ENCODE data around the gene BBS9. TPM values are rescaled to one million over a fixed set of nuclear protein-coding genes. Genes with fewer than 3 reads are reported as not detected.

BBS9 gene
- polyA plus RNA-seq, 3 donors from 2014 or later, result 5.9 to 12.3 (median 10.8) TPM

- H3K4me3 Mint-ChIP-seq, result peak overlapping the region in 1 of 5 donors; percentile 49
- no peak overlapping the region for H3K27ac Mint-ChIP-seq
- peaks cover 0 to 4% (median 0%) of the 10 kb centered on the region in 6 donors for H3K9me3 Mint-ChIP-seq
- no peak for DNase-seq
- H3K27me3 Mint-ChIP-seq (ENCODE audit: low read depth in 3 of 3), result peaks cover 0 to 5% (median 0%) of the 10 kb centered on the region in 3 donors
- H3K4me1 Mint-ChIP-seq, result peaks cover 52 to 61% of the 10 kb centered on the region in 2 donors
- H3K36me3 Mint-ChIP-seq, result peaks cover 11 to 35% (median 23%) of the 10 kb centered on the region in 3 donors
These were observed 407.2 kb downstream of the BBS9 start for GRCh38 chr7:33536398-33537103.

DNA sequence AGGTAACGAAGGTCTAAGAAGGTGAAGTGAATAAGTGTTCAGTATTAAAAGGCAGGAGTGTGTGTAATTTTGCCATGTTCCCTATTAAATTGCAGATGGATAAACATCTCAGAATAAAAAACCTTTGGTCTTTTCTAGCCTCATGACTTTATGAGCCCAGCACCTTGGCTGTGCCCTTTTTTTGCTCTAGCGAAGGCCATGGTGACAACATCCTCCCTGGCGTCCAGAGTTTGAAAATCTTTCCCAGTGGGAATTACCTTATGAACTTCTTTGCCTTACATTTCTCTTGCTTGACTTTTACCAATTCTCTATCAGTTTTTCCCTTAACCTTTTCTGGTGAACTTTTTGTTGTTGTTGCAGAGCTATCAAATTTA is 407.7 kb downstream of the BBS9 start:
- Mint-ChIP-seq H3K4me1 (peaks cover 52 to 61% of the 10 kb centered on the region in 2 donors), H3K27me3 (ENCODE audit: low read depth in 3 of 3) (peaks cover 0 to 3% (median 0%) of the 10 kb centered on the region in 3 donors), H3K4me3 (peak overlapping the region in 1 of 5 donors; percentile 4), H3K9me3 (peaks cover 0 to 4% (median 0%) of the 10 kb centered on the region in 6 donors), H3K27ac (peak overlapping the region in 1 of 6 donors; percentile 37), H3K36me3 (peaks cover 11 to 35% (median 20%) of the 10 kb centered on the region in 3 donors)
- DNase-seq, result no peak

- Mint-ChIP-seq H3K4me1 (peaks cover 52 to 60% of the 10 kb centered on the region in 2 donors), H3K27ac (no peak overlapping the region)
These were observed 409.8 kb downstream of the BBS9 start for GRCh38 chr7:33539198-33539597.

GRCh38 chr7:33539659-33540400 is 410.5 kb downstream of the BBS9 start:
- H3K27ac Mint-ChIP-seq, result no peak overlapping the region
- H3K27me3 Mint-ChIP-seq (ENCODE audit: low read depth in 3 of 3), result no peaks in the 10 kb centered on the region
- peak in 1 of 3 donors; percentile 8 for DNase-seq
- H3K4me3 Mint-ChIP-seq, result peak overlapping the region in 4 of 5 donors; percentile 9 to 38 (median 31)
- peaks cover 47 to 54% of the 10 kb centered on the region in 2 donors for H3K4me1 Mint-ChIP-seq
- peaks cover 16 to 33% (median 22%) of the 10 kb centered on the region in 3 donors for H3K36me3 Mint-ChIP-seq
- peaks cover 0 to 4% (median 2%) of the 10 kb centered on the region in 6 donors for H3K9me3 Mint-ChIP-seq

More at GRCh38 chr7:33539198-33539597, 409.8 kb downstream of the BBS9 start:
- no peak overlapping the region for H3K4me3 Mint-ChIP-seq
- H3K27me3 Mint-ChIP-seq (ENCODE audit: low read depth in 3 of 3), result no peaks in the 10 kb centered on the region
- DNase-seq, result no peak
- H3K36me3 Mint-ChIP-seq, result peaks cover 18 to 35% (median 21%) of the 10 kb centered on the region in 3 donors
- H3K9me3 Mint-ChIP-seq, result peaks cover 0 to 4% (median 2%) of the 10 kb centered on the region in 6 donors

DNA sequence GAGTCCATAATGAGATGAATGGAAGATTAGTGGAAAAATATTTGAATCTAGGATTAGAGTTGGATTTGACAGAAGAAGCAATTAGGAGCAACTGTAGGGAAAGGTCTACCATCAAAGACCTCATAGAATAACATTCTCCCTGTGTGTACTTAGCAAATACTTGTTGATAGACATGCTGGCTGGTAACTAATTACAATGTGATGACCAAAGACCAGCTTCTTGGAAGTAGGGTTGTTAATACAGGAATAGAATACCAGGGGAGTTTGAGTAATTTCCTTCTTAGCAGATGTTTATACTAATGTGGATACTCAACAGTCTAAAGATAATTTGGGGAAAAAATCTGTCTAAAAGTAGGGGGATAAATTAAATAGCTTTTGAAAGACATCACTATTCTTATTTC is 418.5 kb downstream of the BBS9 start:
- Mint-ChIP-seq H3K36me3 (peaks cover 12 to 16% (median 14%) of the 10 kb centered on the region in 3 donors), H3K27ac (no peak overlapping the region), H3K27me3 (ENCODE audit: low read depth in 3 of 3) (peaks cover 0 to 3% (median 0%) of the 10 kb centered on the region in 3 donors), H3K4me1 (peaks cover 3 to 12% of the 10 kb centered on the region in 2 donors), H3K4me3 (no peak overlapping the region), H3K9me3 (peaks cover 0 to 5% (median 0%) of the 10 kb centered on the region in 6 donors)
- DNase-seq, result no peak

DNA sequence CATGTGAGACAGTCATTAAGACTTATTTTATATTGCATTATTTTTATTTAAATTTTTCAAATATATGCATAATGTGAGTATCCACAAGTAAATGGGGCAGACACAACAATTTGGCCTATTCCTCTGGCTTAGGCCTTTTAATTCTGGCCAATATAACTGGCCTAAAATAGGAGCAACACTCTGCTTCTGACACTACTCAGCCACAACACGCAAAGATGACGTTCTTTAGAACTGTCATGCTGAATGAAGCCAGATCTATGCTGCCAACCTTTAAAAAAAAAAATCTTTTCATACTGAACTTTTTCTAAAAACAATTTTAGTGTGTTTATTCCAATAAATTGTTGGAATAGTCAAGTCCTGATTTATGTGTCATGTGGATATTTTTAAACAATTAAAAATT is 421.0 kb downstream of the BBS9 start:
- no peak overlapping the region for H3K4me3 Mint-ChIP-seq

GRCh38 chr7:33550979-33551378 is 421.6 kb downstream of the BBS9 start:
- no peak for DNase-seq
- Mint-ChIP-seq H3K36me3 (peaks cover 5 to 9% (median 8%) of the 10 kb centered on the region in 3 donors), H3K4me1 (peaks cover 3 to 12% of the 10 kb centered on the region in 2 donors), H3K4me3 (no peak overlapping the region), H3K27me3 (ENCODE audit: low read depth in 3 of 3) (peaks cover 0 to 3% (median 0%) of the 10 kb centered on the region in 3 donors), H3K27ac (no peak overlapping the region), H3K9me3 (peaks cover 0 to 5% (median 0%) of the 10 kb centered on the region in 6 donors)

More for the DNA sequence above, 421.0 kb downstream of the BBS9 start:
- Mint-ChIP-seq H3K27ac (no peak overlapping the region), H3K4me1 (peaks cover 3 to 12% of the 10 kb centered on the region in 2 donors), H3K27me3 (ENCODE audit: low read depth in 3 of 3) (peaks cover 0 to 3% (median 0%) of the 10 kb centered on the region in 3 donors), H3K9me3 (peaks cover 0 to 5% (median 0%) of the 10 kb centered on the region in 6 donors), H3K36me3 (peaks cover 5 to 9% (median 8%) of the 10 kb centered on the region in 3 donors)
- DNase-seq, result no peak

DNA sequence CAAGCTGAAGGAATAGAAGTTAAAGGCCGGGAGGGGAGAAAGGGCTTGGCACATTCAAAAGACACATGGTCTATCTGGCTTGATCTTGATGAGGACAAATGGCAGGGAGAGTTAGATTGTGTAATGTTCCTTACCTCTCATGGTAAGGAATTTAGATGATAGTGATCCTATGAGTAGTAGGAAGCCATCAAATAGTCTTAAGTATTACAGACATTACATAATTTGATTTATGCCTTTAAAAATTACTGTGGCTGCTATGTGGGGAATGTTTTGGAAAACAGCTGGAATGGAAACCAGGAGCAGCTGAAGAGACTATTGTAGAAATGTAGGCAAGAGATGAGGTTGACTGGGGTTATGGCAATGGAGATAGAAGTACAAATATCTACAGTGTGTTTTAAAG is 424.7 kb downstream of the BBS9 start:
- no peak for DNase-seq
- H3K9me3 Mint-ChIP-seq, result peaks cover 0 to 4% (median 0%) of the 10 kb centered on the region in 6 donors
- peaks cover 3 to 7% of the 10 kb centered on the region in 2 donors for H3K4me1 Mint-ChIP-seq
- H3K27ac Mint-ChIP-seq, result no peak overlapping the region
- peaks cover 4 to 5% (median 4%) of the 10 kb centered on the region in 3 donors for H3K36me3 Mint-ChIP-seq
- peaks cover 0 to 1% (median 0%) of the 10 kb centered on the region in 3 donors for H3K27me3 Mint-ChIP-seq (ENCODE audit: low read depth in 3 of 3)
- no peak overlapping the region for H3K4me3 Mint-ChIP-seq

DNA sequence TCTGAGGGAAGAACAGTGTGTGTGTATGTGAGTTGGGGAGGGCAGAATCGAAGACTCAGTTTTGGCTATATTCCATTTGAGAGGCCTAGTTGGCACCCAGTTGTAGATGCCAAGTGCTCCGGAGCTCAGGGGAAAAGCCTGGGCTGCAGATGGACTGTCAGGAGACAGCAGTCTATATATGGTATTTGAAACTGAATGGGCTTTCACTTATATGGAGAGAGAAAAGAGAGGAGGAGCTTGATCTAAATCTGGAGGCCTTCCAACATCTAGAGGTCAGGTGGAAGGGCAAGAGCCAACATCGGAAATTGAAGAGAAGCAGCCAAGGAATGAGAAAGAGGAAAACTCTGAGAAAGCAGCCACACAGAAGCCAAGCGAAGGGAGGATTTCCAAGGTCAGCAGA is 425.2 kb downstream of the BBS9 start:
- peaks cover 2 to 6% of the 10 kb centered on the region in 2 donors for H3K4me1 Mint-ChIP-seq
- peaks cover 4 to 5% (median 4%) of the 10 kb centered on the region in 3 donors for H3K36me3 Mint-ChIP-seq
- peaks cover 0 to 4% (median 0%) of the 10 kb centered on the region in 6 donors for H3K9me3 Mint-ChIP-seq
- no peak overlapping the region for H3K4me3 Mint-ChIP-seq
- DNase-seq, result no peak
- H3K27me3 Mint-ChIP-seq (ENCODE audit: low read depth in 3 of 3), result peaks cover 0 to 1% (median 0%) of the 10 kb centered on the region in 3 donors
- H3K27ac Mint-ChIP-seq, result no peak overlapping the region

DNA sequence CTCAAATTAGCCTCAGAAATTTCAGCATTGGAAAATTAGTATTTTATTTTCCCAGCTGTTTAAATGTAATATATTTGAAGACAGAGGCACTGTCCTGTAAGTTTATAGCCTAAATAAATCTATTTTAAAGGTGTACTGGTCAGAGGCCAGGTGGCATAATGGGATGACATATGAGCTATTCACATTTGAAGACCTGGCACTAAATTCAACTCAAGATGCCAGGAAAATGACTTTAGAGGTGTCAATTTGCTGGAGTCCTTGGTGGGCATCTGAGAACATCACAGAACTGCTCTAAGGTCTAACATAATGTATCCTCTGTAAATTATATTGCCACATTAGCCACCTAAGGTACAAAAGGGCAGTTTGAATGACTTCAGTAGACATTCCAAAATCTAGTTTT is 427.1 kb downstream of the BBS9 start:
- DNase-seq, result no peak
- Mint-ChIP-seq H3K4me3 (no peak overlapping the region), H3K4me1 (no peaks in the 10 kb centered on the region), H3K9me3 (peaks cover 0 to 4% (median 0%) of the 10 kb centered on the region in 6 donors), H3K27ac (no peak overlapping the region), H3K27me3 (ENCODE audit: low read depth in 3 of 3) (no peaks in the 10 kb centered on the region), H3K36me3 (peaks cover 4 to 5% (median 4%) of the 10 kb centered on the region in 3 donors)

DNA sequence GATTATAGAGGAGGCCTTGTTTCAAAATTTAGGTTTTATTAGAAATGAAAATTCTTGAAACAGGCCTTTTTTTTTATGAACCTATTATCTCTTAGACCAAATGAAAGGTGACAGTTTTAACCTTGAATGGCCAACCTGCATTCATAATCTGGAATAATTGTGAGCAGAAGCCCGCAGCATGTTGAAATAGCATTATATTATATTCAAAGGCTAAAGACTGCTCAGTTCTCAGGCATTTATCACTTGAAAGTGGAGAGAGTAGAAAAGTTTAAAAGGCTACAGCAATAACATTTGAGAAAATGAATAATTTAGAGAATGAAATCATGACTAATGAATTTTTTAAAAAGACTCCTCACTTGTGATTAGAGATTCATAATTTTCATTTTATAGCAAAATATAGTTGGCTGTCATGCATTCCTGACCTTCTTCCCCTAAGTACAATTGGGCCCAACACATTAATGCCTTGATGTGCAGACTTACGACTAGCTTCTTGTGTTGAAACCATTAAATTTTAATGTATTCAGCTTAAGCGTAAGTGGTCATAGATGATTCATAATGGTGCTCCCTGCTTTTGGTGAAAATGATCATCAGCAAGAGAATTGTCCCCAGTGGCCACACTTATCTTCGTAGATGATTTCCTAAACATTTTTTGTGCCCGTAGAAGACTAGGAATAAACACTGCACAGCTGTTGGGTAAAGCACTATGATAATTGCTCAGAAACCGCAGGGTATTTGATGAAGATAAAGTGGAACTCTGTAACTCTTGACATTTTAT is 429.4 kb downstream of the BBS9 start:
- H3K9me3 Mint-ChIP-seq, result peaks cover 0 to 4% (median 0%) of the 10 kb centered on the region in 6 donors
- H3K4me3 Mint-ChIP-seq, result no peak overlapping the region
- no peaks in the 10 kb centered on the region for H3K27me3 Mint-ChIP-seq (ENCODE audit: low read depth in 3 of 3)
- H3K27ac Mint-ChIP-seq, result no peak overlapping the region
- DNase-seq, result no peak
- H3K4me1 Mint-ChIP-seq, result no peaks in the 10 kb centered on the region
- H3K36me3 Mint-ChIP-seq, result peaks cover 4 to 5% (median 4%) of the 10 kb centered on the region in 3 donors

GRCh38 chr7:33559324-33559710 is 430.0 kb downstream of the BBS9 start:
- H3K36me3 Mint-ChIP-seq, result peaks cover 4 to 5% (median 4%) of the 10 kb centered on the region in 3 donors
- no peaks in the 10 kb centered on the region for H3K4me1 Mint-ChIP-seq
- H3K27ac Mint-ChIP-seq, result no peak overlapping the region
- H3K9me3 Mint-ChIP-seq, result peaks cover 0 to 4% (median 0%) of the 10 kb centered on the region in 6 donors
- DNase-seq, result no peak
- H3K27me3 Mint-ChIP-seq (ENCODE audit: low read depth in 3 of 3), result no peaks in the 10 kb centered on the region
- no peak overlapping the region for H3K4me3 Mint-ChIP-seq

DNA sequence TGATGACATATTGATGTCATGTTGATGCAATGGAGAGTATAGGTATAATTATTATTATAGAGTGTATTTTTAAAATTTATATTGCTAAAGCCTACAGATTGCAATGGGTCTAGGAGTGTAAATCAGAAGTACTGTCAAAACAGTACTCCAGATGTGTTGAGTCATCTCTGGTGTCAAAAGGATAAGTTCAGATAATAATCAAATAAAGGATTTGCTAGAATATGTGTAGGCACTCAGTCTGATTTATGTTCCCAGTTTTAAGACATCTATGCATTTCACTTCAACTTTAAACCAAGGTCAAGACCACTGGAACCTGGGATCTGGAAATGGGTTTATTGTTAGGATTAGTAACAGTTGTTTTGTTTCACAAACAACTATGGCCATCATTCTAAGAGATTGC is 433.6 kb downstream of the BBS9 start:
- Mint-ChIP-seq H3K9me3 (peaks cover 0 to 6% (median 0%) of the 10 kb centered on the region in 6 donors), H3K27me3 (ENCODE audit: low read depth in 3 of 3) (no peaks in the 10 kb centered on the region), H3K36me3 (peaks cover 3 to 11% (median 4%) of the 10 kb centered on the region in 3 donors), H3K4me1 (peaks cover 4 to 6% of the 10 kb centered on the region in 2 donors), H3K27ac (no peak overlapping the region), H3K4me3 (no peak overlapping the region)
- DNase-seq, result no peak
